HG03060 (cell line): Measurements from ENCODE around the gene AGT.
"Not testable (repeated sequence)": the region's sequence is repeated elsewhere in the genome, so short reads cannot be mapped to it uniquely, and the experiment has no call there.

Experiments
- ATAC-seq: cut with Tn5 transposase; IDR thresholded peaks from one replicate; pipeline ENCODE4 v1.9.1; 2021; ENCODE audit warnings: low read depth, moderate number of reproducible peaks; ENCODE audit not compliant: unreplicated experiment

Gene AGT

DNA sequence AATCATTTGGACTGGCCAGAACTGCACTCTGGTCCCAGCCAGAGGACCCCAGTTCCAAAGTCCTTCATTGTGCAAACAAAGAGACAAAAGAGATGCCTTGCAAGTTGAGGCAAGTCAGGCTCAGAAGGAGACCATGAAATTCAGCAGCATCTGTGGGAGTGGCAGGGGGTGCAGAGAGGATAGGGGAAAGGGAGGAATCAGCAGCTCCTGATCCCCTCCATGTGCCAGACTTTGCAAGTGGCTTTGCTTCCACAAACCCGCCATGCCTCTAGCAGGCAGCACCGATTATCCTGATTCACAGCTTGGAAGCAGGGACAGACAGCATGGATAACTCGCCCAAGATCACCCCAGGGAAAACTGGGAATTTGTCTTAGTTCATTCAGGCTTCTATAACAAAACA lies 31.1 kb upstream of the AGT start:
- no peak for ATAC-seq

DNA sequence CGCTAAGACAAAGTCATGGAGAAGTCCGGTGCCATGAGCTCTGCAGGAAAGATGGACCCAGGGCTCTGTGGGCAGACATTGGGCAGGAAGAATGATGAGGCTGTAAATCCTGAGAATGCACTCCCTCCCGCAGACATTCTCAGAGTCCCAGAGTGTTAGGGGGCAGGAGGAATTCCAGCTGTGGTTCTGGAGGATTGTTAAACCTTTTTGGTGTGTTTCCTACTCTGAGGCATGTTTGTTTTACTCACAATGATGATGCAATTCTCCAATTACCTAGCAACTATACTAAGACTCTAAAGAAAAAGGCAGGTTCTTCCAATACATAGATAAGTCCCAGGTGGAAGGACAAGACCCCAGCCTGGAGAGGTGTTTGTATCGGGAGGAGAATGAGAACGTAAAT lies 30.5 kb upstream of the AGT start:
- ATAC-seq, result no peak

DNA sequence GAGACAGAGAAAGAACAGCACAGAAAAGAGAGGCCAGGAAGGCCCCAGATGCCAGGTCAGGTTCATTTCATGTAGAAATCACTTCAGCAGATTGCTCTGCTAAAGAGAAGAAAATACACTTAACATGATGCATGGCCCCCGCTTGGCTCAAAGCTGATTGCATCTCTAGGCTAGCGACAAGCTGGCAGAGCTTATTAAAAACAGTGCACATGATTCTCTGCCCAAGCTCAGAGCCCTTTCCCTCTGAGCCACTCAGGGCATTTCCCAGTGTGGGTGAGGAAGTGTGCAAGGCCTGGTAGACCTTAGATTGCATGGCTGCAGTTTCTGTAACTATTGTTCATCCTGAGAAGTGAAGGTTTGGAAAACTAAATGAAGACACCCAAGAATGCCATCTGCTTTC lies 30.0 kb upstream of the AGT start:
- no peak for ATAC-seq

DNA sequence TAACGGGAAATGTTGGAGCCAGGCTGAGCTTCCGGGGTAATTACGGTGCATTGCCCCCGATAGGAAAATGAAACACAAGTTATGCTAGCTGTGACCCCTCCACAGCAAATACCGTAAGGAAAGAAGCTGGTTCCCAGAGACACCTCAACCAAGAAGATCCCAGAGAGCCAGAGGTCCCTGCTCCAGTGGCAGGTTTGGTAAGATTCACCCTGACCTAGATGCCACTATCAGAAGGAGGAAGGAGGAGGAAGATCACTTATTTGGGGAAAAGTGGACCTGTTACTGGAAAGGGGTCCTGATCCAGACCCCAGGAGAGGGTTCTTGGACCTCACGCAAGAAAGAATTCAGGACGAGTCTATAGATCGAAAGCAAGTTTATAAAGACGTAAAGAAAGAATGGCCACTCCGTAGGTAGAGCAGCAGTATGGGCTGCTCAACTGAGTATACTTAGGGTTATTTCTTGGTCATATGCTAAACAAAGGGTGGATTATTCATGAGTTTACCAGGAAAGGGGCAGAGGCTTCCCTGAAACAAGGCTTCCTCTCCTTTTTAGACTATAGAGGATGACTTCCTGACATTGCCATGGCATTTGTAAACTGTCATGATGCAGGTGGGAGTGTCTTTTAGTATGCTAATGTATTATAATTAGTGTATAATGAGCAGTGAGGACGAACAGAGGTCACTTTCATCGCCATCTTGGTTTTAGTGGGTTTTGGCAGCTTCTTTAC lies 25.8 kb upstream of the AGT start:
- ATAC-seq, result no peak

DNA sequence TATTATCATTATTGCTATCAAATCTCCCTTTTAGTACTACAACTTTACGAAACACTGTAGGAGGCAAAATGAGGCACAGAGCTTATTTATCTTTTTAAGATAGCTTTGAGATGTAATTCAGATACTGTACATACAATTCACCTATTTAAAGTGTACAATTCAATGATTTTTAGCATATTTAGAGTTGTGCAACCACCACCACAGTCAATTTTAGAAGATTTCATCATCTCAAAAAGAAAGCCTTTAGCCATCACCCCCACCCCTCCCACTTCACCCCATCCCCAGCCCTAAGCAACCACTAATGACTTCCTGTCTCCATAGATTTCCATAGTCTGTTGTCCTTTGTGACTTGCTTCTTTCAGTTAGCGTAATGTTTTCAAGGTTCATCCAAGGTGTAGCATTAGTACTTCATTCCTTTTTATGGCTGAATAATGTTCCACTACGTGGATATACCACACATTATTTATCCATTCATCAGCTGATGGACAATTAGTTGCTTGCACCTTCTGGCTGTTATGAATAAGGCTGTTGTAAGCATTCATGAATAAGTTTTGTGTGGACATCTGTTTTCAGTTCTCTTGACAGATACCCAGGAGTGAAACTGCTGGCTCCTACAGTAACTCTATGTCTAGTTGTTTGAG lies 23.8 kb upstream of the AGT start:
- ATAC-seq, result no peak

DNA sequence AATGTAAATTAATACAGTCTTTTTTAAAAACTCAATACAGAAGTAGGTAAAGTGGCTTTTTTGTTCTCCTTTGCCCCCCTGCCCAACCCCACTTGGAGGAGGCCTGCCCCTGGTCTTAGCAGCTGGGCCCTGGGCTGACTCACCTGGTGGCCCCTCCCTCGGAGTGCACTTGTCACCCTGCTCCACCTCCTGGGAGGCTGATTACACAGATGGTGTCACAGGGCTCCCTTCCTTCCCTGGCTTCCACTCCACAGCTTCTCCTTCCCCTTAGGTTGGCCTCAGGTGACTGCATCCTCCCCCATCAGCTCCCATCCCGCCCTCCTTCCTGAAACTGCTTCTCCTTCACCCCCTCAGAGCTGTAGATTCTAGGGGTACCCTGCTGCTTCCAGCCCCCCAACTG lies 21.5 kb upstream of the AGT start:
- ATAC-seq, result no peak

DNA sequence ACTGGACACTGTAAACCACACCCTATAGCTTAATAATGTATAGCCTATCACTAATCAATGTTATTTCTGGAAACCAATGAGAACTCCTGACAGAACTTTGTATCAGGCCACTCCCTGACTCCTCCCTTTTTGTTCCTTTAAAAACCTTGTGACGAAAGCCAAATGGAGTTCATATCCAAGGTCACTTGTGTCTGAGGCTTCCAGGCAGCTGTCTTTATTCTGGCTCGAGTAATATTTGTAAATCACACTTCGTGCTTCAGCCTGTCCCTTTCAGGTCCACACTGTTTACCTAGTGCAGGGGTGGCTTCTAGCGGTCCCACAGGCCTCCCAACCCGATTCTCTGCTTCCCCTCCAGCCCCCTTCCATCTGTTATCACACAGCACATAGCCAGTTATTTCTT lies 17.1 kb upstream of the AGT start:
- ATAC-seq, result no peak

DNA sequence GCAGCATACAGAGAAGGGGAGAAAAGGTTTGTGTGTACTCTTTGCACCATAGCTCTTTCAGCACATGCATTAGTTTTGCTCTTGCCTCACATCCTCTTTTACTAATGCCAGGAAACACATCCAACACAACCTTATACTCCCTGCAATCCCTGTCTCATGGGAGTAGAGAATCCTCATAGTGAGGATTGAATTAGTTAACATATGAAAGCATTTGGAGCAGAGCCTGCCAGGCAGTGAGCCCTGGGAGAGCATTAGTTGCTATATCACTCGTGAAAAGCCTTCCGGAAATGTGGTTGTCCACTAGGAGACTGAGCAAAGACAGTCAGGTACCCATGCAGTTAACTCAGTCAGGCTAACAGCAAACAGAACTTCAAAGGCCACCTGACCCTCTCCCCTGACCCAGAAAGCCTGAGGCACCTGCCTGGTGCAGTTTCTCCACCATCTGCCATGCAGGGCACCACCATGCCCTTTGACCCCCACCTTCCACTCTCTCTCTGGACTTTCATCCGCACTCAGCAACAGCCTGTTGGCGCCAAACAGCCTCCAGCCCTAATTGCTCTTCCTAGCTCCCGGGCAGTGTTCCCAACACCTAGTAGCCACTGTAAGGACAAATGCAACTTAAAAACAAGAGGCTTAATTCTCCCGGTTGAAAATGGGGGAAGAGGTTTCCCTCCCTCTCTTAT lies 14.9 kb upstream of the AGT start:
- ATAC-seq, result no peak

DNA sequence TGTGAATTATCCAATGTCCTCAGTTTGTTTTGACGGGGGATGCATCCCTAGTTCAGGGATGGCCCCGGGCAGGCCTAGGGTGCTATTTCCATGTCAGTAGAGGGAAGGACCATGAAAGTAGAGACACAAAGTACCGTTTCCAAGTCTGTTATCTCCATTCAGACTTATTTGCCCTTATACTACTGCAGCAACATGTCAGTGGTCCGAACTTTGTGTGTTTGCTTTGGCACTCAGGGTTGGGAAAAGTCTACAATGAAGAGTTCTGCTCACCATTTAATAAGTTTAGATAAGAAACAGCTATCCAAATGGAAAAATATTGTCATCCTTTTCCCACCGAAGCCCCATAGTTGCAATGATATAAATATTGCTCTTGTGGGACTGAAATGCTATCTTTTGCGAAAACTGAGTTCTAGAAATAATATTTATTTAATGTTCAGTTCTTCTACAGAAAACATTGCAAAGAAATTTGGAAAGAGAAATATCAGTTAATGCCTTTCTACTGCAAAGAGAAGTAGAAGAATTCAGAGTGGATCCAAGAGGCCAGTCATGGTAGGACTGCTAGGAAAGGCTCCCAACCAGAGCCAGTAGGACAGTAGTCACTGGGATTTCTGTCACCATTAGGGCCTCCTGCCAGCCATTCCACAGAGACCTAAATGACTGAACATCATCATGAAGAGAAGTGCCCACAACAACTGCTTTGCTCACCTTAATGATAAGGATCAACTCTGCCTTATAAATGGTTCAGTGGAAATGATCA lies 11.5 kb upstream of the AGT start:
- ATAC-seq, result no peak

DNA sequence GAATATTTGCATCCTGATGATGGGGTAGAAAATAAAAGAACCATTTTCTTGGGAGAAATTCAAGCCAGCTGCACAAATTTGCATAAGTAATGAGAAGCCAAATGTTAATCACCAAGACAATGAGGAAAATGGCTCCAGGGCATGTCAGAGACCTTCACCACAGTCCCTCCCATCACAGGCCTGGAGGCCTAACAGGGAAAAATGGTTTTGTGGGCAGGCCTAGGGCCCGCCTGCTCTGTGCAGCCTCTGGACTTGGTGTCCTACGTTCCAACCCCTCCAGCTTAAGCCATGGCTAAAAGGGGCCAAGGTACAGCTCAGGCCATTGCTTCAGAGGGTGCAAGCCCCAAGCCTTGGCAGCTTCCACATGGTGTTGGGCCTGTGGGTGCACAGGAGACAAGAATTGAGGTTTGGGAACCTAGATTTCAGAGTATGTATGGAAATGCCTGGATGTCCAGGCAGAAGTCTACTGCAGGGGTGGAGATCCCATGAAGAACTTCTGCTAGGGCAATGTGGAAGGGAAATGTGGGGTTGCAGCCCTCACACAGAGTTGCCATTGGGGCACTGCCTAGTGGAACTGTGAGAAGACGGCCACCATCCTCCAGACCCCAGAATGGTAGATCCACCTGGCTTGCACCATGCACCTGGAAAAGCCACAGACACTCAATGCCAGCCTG lies 8.1 kb upstream of the AGT start:
- ATAC-seq, result not testable (repeated sequence)

DNA sequence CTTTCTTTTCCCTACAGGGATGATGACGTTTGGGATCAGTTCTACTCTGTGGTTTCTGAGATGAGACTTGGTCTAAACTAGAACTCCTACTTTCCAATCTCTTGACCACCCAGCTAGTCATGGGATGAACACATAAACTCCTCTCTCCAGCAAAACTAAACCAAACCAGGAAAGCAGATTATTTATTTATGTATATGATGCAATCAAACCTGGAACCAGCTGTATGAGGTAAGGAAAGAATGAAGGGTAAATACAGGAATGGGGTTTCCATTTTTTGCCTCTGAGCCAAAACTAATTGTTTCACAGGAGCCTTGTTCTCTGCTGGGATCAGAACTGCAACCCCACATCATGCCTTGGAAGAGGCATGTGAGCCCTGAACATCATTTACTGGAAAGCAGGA lies 3.3 kb upstream of the AGT start:
- ATAC-seq, result no peak

DNA sequence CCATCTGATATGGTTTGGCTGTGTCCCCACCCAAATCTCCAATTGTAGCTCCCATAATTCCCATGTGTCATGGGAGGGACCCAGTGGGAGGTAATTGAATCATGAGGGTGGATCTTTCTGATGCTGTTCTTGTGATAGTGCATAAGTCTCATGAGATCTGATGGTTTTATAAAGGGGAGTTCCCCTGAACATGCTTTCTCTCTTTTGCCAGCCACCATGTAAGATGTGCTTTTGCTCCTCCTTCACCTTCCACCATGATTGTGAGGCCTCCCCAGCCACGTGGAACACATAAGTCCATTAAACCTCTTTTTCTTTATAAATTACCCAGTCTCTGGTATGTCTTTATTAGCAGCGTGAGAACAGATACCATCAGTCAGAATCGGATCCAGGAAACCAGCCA lies 2.5 kb upstream of the AGT start:
- not testable (repeated sequence) for ATAC-seq

DNA sequence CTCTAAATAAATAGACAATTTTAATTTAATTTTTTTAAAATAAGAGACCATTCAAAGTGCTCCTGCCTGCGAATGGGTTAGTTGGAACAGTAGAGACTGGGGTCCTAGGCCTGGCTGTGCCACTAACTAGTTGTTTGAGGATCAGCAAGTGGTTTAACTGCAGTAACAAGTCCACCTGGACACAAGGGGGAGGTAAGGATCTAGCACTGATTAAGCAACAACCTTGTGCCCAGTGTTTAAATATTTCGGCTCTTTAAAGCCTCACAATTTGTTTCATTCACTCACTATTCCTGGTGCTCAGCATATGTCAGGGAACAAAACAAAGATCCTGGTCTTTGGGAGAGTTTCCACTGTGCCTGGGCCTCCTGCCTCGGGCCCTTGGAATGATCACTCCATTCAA lies 1.6 kb upstream of the AGT start:
- no peak for ATAC-seq

DNA sequence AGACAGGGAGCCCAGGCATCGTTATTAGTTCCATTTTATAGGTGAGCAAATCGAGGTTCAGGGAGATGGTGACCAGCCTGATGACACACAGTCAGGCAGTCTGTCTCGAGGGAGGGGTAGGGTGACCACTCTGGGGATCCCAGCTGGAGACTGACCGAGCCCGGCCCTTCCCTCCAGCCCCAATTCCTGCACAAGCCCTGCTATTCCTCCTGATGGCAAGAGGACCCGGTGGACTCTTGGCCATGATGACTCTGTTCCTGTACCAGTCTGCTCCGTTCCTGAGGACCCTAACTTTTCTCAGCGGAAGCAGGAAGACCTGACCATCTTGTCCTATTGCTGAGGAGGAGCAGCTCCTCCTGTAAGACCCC lies 391 bp downstream of the AGT start:
- no peak for ATAC-seq

DNA sequence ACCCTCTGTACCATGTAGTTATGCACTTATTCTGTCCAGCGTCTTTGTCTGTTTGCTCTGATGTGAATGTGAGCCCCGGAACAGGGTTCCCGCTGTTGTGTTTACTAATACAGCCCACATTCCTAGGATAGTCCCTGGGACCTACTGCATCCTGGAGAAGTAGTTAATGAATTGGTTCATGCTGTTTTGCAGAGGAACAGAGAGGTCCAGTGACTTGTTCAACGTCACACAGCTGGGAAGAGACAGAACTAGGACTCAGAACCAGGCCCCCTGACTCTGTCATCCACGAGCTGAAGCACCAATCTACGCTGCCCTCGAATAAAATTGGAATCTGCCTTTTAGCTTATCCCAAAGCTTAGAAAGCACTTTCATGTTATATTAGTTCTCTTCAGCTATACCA lies 784 bp downstream of the AGT start:
- no peak for ATAC-seq

DNA sequence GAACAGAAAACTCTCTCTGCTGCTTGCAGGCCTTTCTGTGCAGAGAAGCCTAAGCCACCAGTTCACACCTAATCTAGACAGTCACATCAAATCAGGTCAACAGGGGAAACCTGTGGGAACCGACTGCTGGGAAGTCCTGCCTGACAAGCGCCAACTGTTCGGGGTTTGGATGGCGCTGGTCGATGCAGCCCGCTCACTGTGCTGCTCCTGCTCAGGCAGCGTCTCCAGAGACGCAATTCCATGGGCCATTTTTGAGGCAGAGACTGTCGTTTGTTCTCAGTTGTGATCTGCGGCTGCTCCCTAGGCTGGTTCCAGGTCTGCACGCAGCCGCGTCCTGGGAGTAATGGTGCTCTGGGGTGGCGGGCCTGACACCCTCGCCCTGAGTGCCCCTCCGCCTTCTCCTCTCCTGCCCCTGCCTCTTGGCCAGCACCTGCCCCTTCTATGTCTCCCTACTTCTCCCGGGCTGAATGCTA lies 1.4 kb downstream of the AGT start:
- no peak for ATAC-seq

DNA sequence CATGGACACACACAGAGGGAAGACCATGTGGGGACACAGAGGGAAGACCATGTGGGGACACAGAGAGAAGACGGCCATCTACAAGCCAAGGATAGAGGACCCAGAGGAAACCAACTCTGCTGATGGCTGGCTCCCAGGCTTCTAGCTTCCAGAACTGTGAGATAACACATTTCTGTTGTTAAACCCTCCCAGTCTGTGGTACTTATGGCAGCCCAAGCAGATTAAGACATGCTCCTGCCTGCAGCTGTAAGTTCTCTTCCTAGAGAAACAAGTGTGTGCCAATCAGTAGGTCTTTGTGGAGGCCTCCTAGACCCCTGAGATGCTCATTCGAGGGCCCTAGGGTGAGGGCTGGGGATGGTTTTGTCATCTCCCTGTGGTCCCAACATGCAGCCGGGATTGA lies 2.7 kb downstream of the AGT start:
- no peak for ATAC-seq

DNA sequence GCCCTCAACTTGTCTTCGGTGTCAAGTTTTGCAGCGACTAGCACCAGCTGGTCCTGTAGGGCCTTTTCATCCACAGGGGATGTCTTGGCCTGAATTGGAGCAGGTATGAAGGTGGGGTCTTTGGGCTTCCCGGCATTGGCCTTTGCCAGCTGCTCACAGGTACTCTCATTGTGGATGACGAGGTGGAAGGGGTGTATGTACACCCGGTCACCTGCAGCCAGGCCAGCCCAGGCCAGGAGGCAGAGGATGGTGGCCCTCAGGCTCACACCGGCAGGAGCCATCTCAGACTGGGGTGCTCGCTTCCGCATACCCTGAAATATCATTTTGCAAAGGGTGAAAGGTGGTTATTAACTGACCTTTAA lies 3.4 kb downstream of the AGT start:
- ATAC-seq, result no peak

DNA sequence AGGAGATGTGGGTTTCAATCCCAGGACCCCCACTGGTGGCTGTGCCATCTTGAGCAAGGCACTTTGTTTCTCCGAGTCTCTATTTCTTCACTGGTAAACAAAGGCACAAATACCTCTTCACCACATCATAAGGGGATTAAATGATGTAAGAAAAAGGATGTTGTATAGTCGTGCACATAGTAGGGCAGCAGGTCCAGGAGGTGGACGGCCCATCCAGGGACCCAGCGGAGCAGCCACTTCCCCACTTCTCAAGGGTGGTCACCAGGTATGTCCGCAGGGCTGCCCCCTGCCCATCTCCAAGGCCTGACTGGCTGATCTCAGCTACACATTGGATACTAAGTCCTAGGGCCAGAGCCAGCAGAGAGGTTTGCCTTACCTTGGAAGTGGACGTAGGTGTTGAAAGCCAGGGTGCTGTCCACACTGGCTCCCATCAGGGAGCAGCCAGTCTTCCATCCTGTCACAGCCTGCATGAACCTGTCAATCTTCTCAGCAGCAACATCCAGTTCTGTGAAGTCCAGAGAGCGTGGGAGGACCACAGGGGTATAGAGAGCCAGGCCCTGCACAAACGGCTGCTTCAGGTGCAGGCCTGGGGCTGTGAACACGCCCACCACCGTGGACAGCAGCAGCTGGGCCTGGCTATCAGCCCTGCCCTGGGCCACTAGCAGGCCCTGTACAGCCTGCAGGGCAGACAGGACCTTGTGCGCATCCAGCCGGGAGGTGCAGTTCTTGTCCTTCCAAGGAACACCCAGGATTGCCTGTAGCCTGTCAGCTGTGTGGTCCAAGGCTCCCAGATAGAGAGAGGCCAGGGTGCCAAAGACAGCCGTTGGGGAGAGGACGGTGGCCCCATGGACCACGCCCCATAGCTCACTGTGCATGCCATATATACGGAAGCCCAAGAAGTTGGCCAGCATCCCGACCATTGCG lies 4.0 kb downstream of the AGT start:
- ATAC-seq, result no peak
